Stimulated activated CD4-positive, alpha-beta T cell treated with anti-CD3 and anti-CD28 coated beads, Interleukin-2, amount 100 ng/mL, for 48 hours (primary cell): ENCODE measurements around the gene UTP11.

ENCODE experiments used
- DNase-seq, 2 donors: peaks; one replicate each; pipeline ENCODE4 v3.0.0-alpha.2; 2020

Gene UTP11

GRCh38 chr1:38046884-38047602, 34.5 kb downstream of the UTP11 start:
- peak; percentile 65 to 69 for DNase-seq

GRCh38 chr1:38047603-38048141, 35.1 kb downstream of the UTP11 start:
- DNase-seq = no peak

GRCh38 chr1:38050397-38051078, 38.0 kb downstream of the UTP11 start:
- no peak for DNase-seq

GRCh38 chr1:38051079-38051543, 38.6 kb downstream of the UTP11 start:
- DNase-seq = no peak

GRCh38 chr1:38052750-38053415, 40.3 kb downstream of the UTP11 start:
- DNase-seq = no peak

GRCh38 chr1:38053416-38054091, 41.0 kb downstream of the UTP11 start:
- no peak for DNase-seq

GRCh38 chr1:38055398-38055797, 42.9 kb downstream of the UTP11 start:
- no peak for DNase-seq

- DNase-seq = no peak
Observed at GRCh38 chr1:38055965-38056364, 43.4 kb downstream of the UTP11 start.

- DNase-seq = no peak
Observed at GRCh38 chr1:38059635-38060250, 47.2 kb downstream of the UTP11 start.

GRCh38 chr1:38060498-38060897, 48.0 kb downstream of the UTP11 start:
- DNase-seq = no peak

GRCh38 chr1:38061290-38061689, 48.8 kb downstream of the UTP11 start:
- no peak for DNase-seq

- DNase-seq = no peak
Observed at GRCh38 chr1:38061883-38062328, 49.4 kb downstream of the UTP11 start.

GRCh38 chr1:38062361-38063288, 50.1 kb downstream of the UTP11 start:
- DNase-seq = no peak

GRCh38 chr1:38063616-38064015, 51.1 kb downstream of the UTP11 start:
- no peak for DNase-seq

- DNase-seq = no peak
Observed at GRCh38 chr1:38064197-38064903, 51.8 kb downstream of the UTP11 start.

GRCh38 chr1:38068220-38068979, 55.9 kb downstream of the UTP11 start:
- DNase-seq = no peak

GRCh38 chr1:38068980-38069340, 56.4 kb downstream of the UTP11 start:
- DNase-seq = no peak

GRCh38 chr1:38071312-38072256, 59.0 kb downstream of the UTP11 start:
- no peak for DNase-seq

GRCh38 chr1:38072858-38073257, 60.3 kb downstream of the UTP11 start:
- no peak for DNase-seq
